Loucy (cell line): ENCODE data around the gene KRTAP29-1.

Source experiments
- H2AFZ ChIP-seq: fragments of 200-600 bp; sonication (generic); 2 replicates; pipeline ENCODE4 v1.6.0; 2016; ENCODE audit warnings: antibody characterized with exemption, mild to moderate bottlenecking, low read length, moderate library complexity
- H3F3A ChIP-seq: fragments of 200-600 bp; 2 replicates; pipeline ENCODE4 v1.6.0; 2016; ENCODE audit warnings: antibody characterized with exemption, low read depth, mild to moderate bottlenecking
- H3K27me3 ChIP-seq: fragments of 200-600 bp; sonication (generic); 2 replicates; pipeline ENCODE4 v1.6.1; 2014; ENCODE audit warnings: low read length, mild to moderate bottlenecking; ENCODE audit not compliant: insufficient read depth, poor library complexity, severe bottlenecking
- H3K36me3 ChIP-seq: fragments of 200-600 bp; sonication (generic); 2 replicates; pipeline ENCODE4 v1.6.1; 2016; ENCODE audit warnings: low read length; ENCODE audit not compliant: insufficient read depth
- H3K4me1 ChIP-seq: fragments of 200-600 bp; sonication (generic); 2 replicates; pipeline ENCODE4 v1.5.1; 2014; ENCODE audit warnings: low read length, mild to moderate bottlenecking; ENCODE audit not compliant: insufficient read depth, poor library complexity, severe bottlenecking
- H3K4me2 ChIP-seq: fragments of 200-600 bp; sonication (generic); 2 replicates; pipeline ENCODE4 v1.6.0; 2014; ENCODE audit warnings: antibody characterized with exemption, low read length, low read depth, mild to moderate bottlenecking; ENCODE audit not compliant: poor library complexity, severe bottlenecking
- H3K4me3 ChIP-seq: fragments of 200-600 bp; sonication (generic); 2 replicates; pipeline ENCODE4 v1.5.1; 2014; ENCODE audit warnings: low read length, mild to moderate bottlenecking, mixed read lengths; ENCODE audit not compliant: poor library complexity, severe bottlenecking
- H3K79me2 ChIP-seq: fragments of 200-600 bp; sonication (generic); 2 replicates; pipeline ENCODE4 v1.6.1; 2014; ENCODE audit warnings: low read length; ENCODE audit not compliant: insufficient read depth
- H3K9ac ChIP-seq: fragments of 200-600 bp; sonication (generic); 2 replicates; pipeline ENCODE4 v1.6.0; 2014; ENCODE audit warnings: mild to moderate bottlenecking, low read depth, low read length, moderate library complexity; ENCODE audit not compliant: poor library complexity, severe bottlenecking
- H3K9me2 ChIP-seq: fragments of 200-600 bp; sonication (generic); replicated peaks from 2 replicates; pipeline ENCODE4 v1.6.1; 2016; ENCODE audit warnings: low read depth, low read length, mixed read lengths
- H3K9me3 ChIP-seq: fragments of 200-600 bp; sonication (generic); 2 replicates; pipeline ENCODE4 v1.6.1; 2014; ENCODE audit warnings: mild to moderate bottlenecking, antibody characterized with exemption, low read length, low read depth; ENCODE audit not compliant: insufficient read depth
- H4K20me1 ChIP-seq: fragments of 200-600 bp; sonication (generic); 2 replicates; pipeline ENCODE4 v1.6.0; 2014; ENCODE audit warnings: antibody characterized with exemption, low read length, mild to moderate bottlenecking; ENCODE audit not compliant: insufficient read depth, poor library complexity, severe bottlenecking
- EZH2phosphoT487 ChIP-seq: fragments of 200-600 bp; IDR thresholded peaks from 2 replicates; pipeline ENCODE4 v1.6.1; 2018; ENCODE audit warnings: antibody characterized with exemption, mild to moderate bottlenecking, moderate library complexity, borderline replicate concordance
- TF ChIP-seq, protein P1 (sequence below): fragments of 200-600 bp; sonication (generic); conservative IDR thresholded peaks from 2 replicates; pipeline ENCODE4 v1.5.1; 2014; ENCODE audit warnings: mild to moderate bottlenecking, antibody characterized with exemption, low read length

KRTAP29-1 gene

DNA sequence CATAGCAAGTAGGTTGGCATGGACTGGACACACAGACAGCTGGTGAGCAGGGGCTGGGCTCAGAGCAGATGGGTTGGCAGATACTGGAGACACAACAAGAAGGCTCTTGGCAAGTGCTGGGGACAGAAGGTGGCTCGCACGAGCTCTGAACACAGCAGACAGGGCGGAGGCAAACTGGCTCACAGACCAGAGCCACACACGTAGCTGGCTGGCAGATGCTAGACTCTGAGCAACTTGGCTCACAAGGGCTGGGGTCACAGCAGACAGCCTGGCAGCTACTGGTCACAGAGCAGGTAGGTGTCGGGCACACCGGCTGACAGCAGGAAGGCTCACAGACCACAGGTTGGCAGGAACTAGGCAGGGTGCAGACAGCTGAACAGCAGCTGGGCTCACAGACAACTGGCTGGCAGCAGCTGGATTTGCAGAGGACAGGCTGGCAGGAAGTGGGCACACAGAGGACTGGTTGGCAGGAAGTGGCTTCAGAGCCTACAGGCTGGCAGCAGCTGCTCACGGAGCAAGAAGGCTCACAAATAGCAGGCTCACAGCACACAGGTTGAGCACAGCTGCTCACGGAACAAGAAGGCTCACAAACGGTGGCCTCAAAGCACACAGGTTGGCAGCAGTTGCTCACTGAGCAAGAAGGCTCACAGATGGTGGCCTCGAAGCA, 5.7 kb upstream of the KRTAP29-1 start:
- TF ChIP-seq, protein P1, sequence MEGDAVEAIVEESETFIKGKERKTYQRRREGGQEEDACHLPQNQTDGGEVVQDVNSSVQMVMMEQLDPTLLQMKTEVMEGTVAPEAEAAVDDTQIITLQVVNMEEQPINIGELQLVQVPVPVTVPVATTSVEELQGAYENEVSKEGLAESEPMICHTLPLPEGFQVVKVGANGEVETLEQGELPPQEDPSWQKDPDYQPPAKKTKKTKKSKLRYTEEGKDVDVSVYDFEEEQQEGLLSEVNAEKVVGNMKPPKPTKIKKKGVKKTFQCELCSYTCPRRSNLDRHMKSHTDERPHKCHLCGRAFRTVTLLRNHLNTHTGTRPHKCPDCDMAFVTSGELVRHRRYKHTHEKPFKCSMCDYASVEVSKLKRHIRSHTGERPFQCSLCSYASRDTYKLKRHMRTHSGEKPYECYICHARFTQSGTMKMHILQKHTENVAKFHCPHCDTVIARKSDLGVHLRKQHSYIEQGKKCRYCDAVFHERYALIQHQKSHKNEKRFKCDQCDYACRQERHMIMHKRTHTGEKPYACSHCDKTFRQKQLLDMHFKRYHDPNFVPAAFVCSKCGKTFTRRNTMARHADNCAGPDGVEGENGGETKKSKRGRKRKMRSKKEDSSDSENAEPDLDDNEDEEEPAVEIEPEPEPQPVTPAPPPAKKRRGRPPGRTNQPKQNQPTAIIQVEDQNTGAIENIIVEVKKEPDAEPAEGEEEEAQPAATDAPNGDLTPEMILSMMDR, result no peak
- no peak for TF ChIP-seq EZH2phosphoT487
- Histone ChIP-seq H4K20me1 (no peaks in the 10 kb centered on the region), H3K4me2 (peak overlapping the region; percentile 86), H3F3A (peaks cover 14% of the 10 kb centered on the region), H3K79me2 (no peaks in the 10 kb centered on the region), H3K4me1 (peaks cover 43% of the 10 kb centered on the region), H3K36me3 (no peaks in the 10 kb centered on the region), H3K4me3 (peak overlapping the region; percentile 65), H3K27me3 (no peaks in the 10 kb centered on the region), H3K9me3 (no peaks in the 10 kb centered on the region), H3K9ac (peak overlapping the region; percentile 74), H2AFZ (peak overlapping the region; percentile 23), H3K9me2 (no peaks in the 10 kb centered on the region)

DNA sequence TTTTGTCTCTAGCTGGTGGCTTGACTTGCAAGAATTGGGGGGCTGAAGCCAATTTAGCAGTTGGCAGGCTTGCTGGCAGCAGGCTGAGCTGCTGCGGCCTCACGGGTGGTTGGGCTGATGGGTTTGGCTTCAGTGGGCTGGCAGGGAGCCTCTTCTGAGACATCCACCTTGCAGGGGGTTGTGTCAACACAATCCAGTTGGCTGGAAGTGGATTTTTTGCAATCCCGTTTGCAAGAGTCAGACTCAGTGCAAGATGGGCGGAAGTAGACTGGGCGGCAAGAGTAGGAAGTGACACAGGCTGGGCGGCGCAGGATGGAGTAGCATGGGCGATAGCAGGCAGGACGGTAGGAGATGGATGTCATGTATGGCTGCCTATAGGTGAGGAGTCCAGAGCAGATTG, 5.0 kb upstream of the KRTAP29-1 start:
- Histone ChIP-seq H3K9ac (peak overlapping the region; percentile 70), H3K9me3 (no peaks in the 10 kb centered on the region), H3K79me2 (no peaks in the 10 kb centered on the region), H3K36me3 (no peaks in the 10 kb centered on the region), H3K9me2 (no peaks in the 10 kb centered on the region), H4K20me1 (no peaks in the 10 kb centered on the region), H3K4me2 (peak overlapping the region; percentile 86), H3K4me1 (peaks cover 43% of the 10 kb centered on the region), H3F3A (peaks cover 14% of the 10 kb centered on the region), H2AFZ (no peak overlapping the region), H3K27me3 (no peaks in the 10 kb centered on the region), H3K4me3 (peak overlapping the region; percentile 65)
- TF ChIP-seq EZH2phosphoT487, result no peak
- TF ChIP-seq, protein P1, result no peak

DNA sequence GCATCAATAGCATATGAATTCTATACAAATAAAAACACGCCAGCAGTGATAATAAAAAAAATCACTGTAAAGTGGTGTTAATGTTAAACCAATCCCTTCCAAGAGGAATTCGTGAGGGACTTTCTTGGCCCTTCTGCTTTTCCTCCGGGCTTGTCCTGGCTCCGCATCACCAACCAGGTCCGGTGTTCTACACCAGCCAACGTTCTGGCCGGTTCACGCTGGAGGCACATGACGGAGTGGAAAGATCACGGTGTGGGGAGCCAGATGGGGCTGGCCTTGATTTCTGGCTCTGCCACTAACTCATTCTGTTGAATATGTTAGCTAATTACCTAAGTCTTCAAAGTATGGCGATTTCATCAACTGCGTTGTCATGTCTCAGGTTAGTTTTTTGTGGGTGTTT, 1.4 kb upstream of the KRTAP29-1 start:
- Histone ChIP-seq H3K9me3 (no peaks in the 10 kb centered on the region), H3K36me3 (no peaks in the 10 kb centered on the region), H2AFZ (no peak overlapping the region), H3F3A (peaks cover 9% of the 10 kb centered on the region), H3K79me2 (no peaks in the 10 kb centered on the region), H3K4me1 (peaks cover 34% of the 10 kb centered on the region), H3K9ac (no peak overlapping the region), H3K9me2 (no peaks in the 10 kb centered on the region), H4K20me1 (no peaks in the 10 kb centered on the region), H3K27me3 (no peaks in the 10 kb centered on the region), H3K4me2 (no peak overlapping the region), H3K4me3 (no peak overlapping the region)
- no peak for TF ChIP-seq EZH2phosphoT487
- TF ChIP-seq, protein P1, result no peak
